Panc1 (cell line): ENCODE results near the gene MYO3B. TPM values are rescaled to one million over a fixed set of nuclear protein-coding genes. Genes with fewer than 3 reads are reported as not detected.

ENCODE experiments used
- ATAC-seq: fragments of 200-7000 bp; cut with Tn5 transposase; 2 replicates; pipeline ENCODE4 v1.9.1; 2020; ENCODE audit warnings: mild to moderate bottlenecking, moderate library complexity
- BruUV-seq: library from RNA; stranded (reverse); fragments of 400-500 nt; replicated peaks from 2 replicates; lab custom pipeline; 2021; lab: Mats Ljungman, UMichigan
- CTCF ChIA-PET: fragments of 300-600 bp; sonication (Branson Sonifier 250); formaldehyde crosslinking; loops from one replicate; lab custom pipeline; 2022; ENCODE audit warnings: antibody characterized with exemption; lab: Charles Lee
- POLR2A ChIA-PET: fragments of 300-600 bp; sonication (Branson Sonifier 250); formaldehyde crosslinking; loops from one replicate; lab custom pipeline; 2022; ENCODE audit warnings: antibody characterized with exemption; lab: Charles Lee
- DNase-seq: peaks from one replicate; pipeline ENCODE4 v3.0.0-alpha.2; 2010; ENCODE audit warnings: low read depth, low spot score
- H3K27ac ChIP-seq: 2 replicates; pipeline ENCODE4 v1.5.1; 2011; ENCODE audit warnings: mild to moderate bottlenecking, low read length, inconsistent platforms
- H3K27me3 ChIP-seq: fragments of 200-500 bp; sonication (Bioruptor generic); 2 replicates; pipeline ENCODE4 v1.6.0; 2014; ENCODE audit warnings: low read length, inconsistent platforms; ENCODE audit not compliant: control insufficient read depth, insufficient read depth
- H3K36me3 ChIP-seq: fragments of 200-500 bp; sonication (Bioruptor generic); 2 replicates; pipeline ENCODE4 v1.5.1; 2014; ENCODE audit warnings: inconsistent platforms, mild to moderate bottlenecking, low read length, moderate library complexity; ENCODE audit not compliant: control insufficient read depth, insufficient read depth
- H3K4me1 ChIP-seq: 2 replicates; pipeline ENCODE4 v1.5.1; 2011; ENCODE audit warnings: inconsistent platforms, mild to moderate bottlenecking, low read length, moderate library complexity; ENCODE audit not compliant: control insufficient read depth, insufficient read depth
- H3K4me3 ChIP-seq, 2 experiments: 2 replicates each; pipeline ENCODE4 v1.5.1; 2011 to 2012; ENCODE audit warnings: low read depth in 2 of 2, low read length in 2 of 2, mild to moderate bottlenecking in 2 of 2, inconsistent platforms in 1 of 2, moderate library complexity in 1 of 2
- H3K9me3 ChIP-seq: fragments of 200-500 bp; sonication (Bioruptor generic); 2 replicates; pipeline ENCODE4 v1.5.1; 2014; ENCODE audit warnings: low read depth, mild to moderate bottlenecking, inconsistent platforms, low read length, moderate library complexity; ENCODE audit not compliant: control insufficient read depth, insufficient read depth
- POLR2AphosphoS5 ChIP-seq: IDR thresholded peaks from 2 replicates; pipeline ENCODE4 v1.6.1; 2012; ENCODE audit warnings: mild to moderate bottlenecking, low read depth, low read length, moderate library complexity
- REST ChIP-seq, 2 experiments: IDR thresholded peaks; 2 replicates each; pipeline ENCODE4 v1.6.1; 2011 to 2012; ENCODE audit warnings: low read depth in 2 of 2, control low read depth in 1 of 2, low read length in 1 of 2, mild to moderate bottlenecking in 1 of 2, moderate library complexity in 1 of 2; ENCODE audit not compliant: insufficient read depth in 1 of 2
- SIN3A ChIP-seq: IDR thresholded peaks from 2 replicates; pipeline ENCODE4 v1.6.1; 2012; ENCODE audit warnings: low read depth, mild to moderate bottlenecking, low read length, moderate library complexity, borderline replicate concordance; ENCODE audit not compliant: insufficient read depth
- TCF7L2 ChIP-seq: IDR thresholded peaks from 2 replicates; pipeline ENCODE4 v1.6.1; 2011; ENCODE audit warnings: mild to moderate bottlenecking, low read depth, low read length, inconsistent platforms
- in situ Hi-C: cut with HindIII; loops from 2 replicates; pipeline ENCODE4 v1.10.0; 2016; ENCODE audit warnings: low sequenced_read_pairs, low pct_unique_long_range_greater_than_20kb
- intact Hi-C: fragments of 100-400 bp; cut with micrococcal nuclease; formaldehyde crosslinking; loops from one replicate; pipeline ENCODE4 v1.10.0; 2022; ENCODE audit not compliant: unreplicated experiment
- total RNA-seq: library from RNA; stranded (reverse); gene quantifications from one replicate; pipeline ENCODE4 v1.2.1, GENCODE V29; 2021; ENCODE audit not compliant: unreplicated experiment
- TF ChIP-seq, protein P1 (sequence below): fragments of 450-650 bp; IDR thresholded peaks from 2 replicates; pipeline ENCODE4 v1.5.1; 2017; ENCODE audit warnings: mild to moderate bottlenecking

The MYO3B gene
- total RNA-seq, 1 experiment from 2014 or later = 0.05 TPM

- no peaks in the 10 kb centered on the region for H3K4me1 ChIP-seq
- ATAC-seq = no peak
- intact Hi-C loops = no loop called here
- DNase-seq = no peak
- TF ChIP-seq, protein P1, sequence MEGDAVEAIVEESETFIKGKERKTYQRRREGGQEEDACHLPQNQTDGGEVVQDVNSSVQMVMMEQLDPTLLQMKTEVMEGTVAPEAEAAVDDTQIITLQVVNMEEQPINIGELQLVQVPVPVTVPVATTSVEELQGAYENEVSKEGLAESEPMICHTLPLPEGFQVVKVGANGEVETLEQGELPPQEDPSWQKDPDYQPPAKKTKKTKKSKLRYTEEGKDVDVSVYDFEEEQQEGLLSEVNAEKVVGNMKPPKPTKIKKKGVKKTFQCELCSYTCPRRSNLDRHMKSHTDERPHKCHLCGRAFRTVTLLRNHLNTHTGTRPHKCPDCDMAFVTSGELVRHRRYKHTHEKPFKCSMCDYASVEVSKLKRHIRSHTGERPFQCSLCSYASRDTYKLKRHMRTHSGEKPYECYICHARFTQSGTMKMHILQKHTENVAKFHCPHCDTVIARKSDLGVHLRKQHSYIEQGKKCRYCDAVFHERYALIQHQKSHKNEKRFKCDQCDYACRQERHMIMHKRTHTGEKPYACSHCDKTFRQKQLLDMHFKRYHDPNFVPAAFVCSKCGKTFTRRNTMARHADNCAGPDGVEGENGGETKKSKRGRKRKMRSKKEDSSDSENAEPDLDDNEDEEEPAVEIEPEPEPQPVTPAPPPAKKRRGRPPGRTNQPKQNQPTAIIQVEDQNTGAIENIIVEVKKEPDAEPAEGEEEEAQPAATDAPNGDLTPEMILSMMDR = no peak
- TF ChIP-seq REST (IDR thresholded peaks at IDR 0.05; ENCODE audit: insufficient read depth in 1 of 2, low read depth in 2 of 2, low read length in 1 of 2) = no peak
- no peak for TF ChIP-seq TCF7L2
- no peak for TF ChIP-seq POLR2AphosphoS5
- no peak for TF ChIP-seq SIN3A
- BruUV-seq = no TSS peak
- H3K27me3 ChIP-seq = no peaks in the 10 kb centered on the region
- no peaks in the 10 kb centered on the region for H3K36me3 ChIP-seq
- no peak overlapping the region for H3K27ac ChIP-seq
- in situ Hi-C loops = no loop called here
- H3K9me3 ChIP-seq = peaks cover 6% of the 10 kb centered on the region; the same call in 1 of the 2 replicates
- ChIA-PET POLR2A (no interaction called here), CTCF (no interaction called here)
- no peak overlapping the region for H3K4me3 ChIP-seq
Measured at GRCh38 chr2:170322140-170322766, 144.3 kb downstream of the MYO3B start.

DNA sequence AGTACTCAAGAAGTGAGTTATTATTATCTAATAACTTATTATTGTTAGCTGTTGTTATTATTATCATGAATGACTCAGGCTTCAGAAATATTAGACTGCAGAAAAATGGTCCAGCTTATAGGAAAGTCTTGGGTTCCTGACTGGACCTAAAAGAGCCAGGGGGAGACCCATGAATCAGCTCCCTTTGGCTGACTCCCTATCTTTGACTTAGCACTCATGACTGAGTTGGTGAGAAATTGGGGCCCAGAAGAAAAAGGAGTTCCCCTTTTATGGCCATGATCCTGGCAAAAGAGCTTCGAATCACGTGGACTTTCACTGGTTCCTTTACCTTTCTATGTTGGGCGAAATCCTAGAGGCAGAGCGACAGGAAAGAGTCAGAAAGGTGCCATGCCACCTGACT is 145.8 kb downstream of the MYO3B start:
- no peaks in the 10 kb centered on the region for H3K36me3 ChIP-seq
- H3K27me3 ChIP-seq = no peaks in the 10 kb centered on the region
- intact Hi-C loops = loop anchor here (2.0 kb wide), 1 partner anchor 37 kb away; no protein-coding TSS in a partner anchor
- no peak overlapping the region for H3K27ac ChIP-seq
- POLR2A ChIA-PET = no interaction called here
- in situ Hi-C loops = no loop called here
- DNase-seq (no peak), ATAC-seq (no peak)
- CTCF ChIA-PET = interaction anchor here (1.5 kb wide), 1 partner anchor 38 kb away, joined by 3 read pairs; no protein-coding TSS in a partner anchor
- H3K9me3 ChIP-seq = peaks cover 6% of the 10 kb centered on the region; the same call in 1 of the 2 replicates
- no peak overlapping the region for H3K4me3 ChIP-seq
- no peaks in the 10 kb centered on the region for H3K4me1 ChIP-seq
- BruUV-seq = no TSS peak
- TF ChIP-seq, protein P1 = no peak
- TF ChIP-seq REST (IDR thresholded peaks at IDR 0.05; ENCODE audit: insufficient read depth in 1 of 2, low read depth in 2 of 2, low read length in 1 of 2) (no peak), SIN3A (no peak), TCF7L2 (no peak), POLR2AphosphoS5 (no peak)
